H4 (cell line): Measurements from ENCODE around the gene UQCRQ. TPM values are rescaled to one million over a fixed set of nuclear protein-coding genes. Genes with fewer than 3 reads are reported as not detected.

ENCODE experiments used
- DNase-seq: peaks from one replicate; pipeline ENCODE4 v3.0.0-alpha.2; 2015; ENCODE audit warnings: low spot score
- total RNA-seq: library from RNA; depleted of rRNA; stranded (reverse); fragments of >200 nt; shearing (Covaris generic); gene quantifications from 2 replicates; pipeline ENCODE4 v1.2.3, GENCODE V29; 2014

The UQCRQ gene
- total RNA-seq, 1 experiment from 2014 or later, result 752 TPM

- no peak for DNase-seq
Measured at GRCh38 chr5:132871459-132872284, 5.2 kb downstream of the UQCRQ start.

DNA sequence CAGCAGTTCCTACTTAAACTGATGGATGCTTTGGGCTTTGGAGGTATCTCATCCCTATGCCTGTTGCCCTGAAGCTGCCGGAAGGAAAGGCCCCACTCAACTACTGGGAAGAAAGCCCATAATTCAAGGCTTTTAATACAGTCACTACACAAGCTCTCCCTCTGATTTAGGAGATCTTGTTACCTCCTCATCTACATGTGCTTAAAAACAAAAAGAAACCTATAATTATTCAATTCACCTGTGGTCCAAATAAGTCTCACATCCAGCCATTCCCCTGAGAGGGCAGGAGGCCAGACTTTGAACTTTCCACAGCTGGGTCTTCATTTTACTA, 6.3 kb downstream of the UQCRQ start:
- DNase-seq, result no peak

- no peak for DNase-seq
Measured at GRCh38 chr5:132873119-132873929, 6.9 kb downstream of the UQCRQ start, which contains the start of gene LEAP2. LEAP2 (plus strand) TSS chr5:132873668; CDS start chr5:132873695, 27 bp downstream.

- DNase-seq, result no peak
Measured at GRCh38 chr5:132873930-132874271, 7.5 kb downstream of the UQCRQ start.

GRCh38 chr5:132876020-132876759, 9.7 kb downstream of the UQCRQ start:
- no peak for DNase-seq

- DNase-seq, result no peak
Measured at GRCh38 chr5:132877466-132877865, 11.0 kb downstream of the UQCRQ start.

DNA sequence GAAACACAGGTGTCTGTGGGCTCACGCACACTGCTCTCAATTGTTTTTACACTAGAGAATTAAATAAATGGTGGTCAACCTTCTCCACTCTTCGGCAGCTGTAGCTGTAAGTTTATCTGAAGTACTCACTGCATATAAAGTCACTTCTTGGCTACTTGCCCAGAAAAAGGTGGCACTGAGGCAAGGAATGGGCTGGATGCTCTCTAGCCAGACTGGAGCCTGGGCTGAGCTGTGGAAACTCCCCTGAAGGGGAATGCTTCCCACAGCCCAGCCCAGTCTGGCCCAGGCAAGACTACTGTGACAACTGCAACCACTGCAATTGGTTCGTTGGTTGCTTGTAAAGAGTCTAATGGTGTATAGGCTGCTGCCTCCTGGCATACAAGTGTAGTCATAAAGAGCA, 11.5 kb downstream of the UQCRQ start:
- DNase-seq, result peak; percentile 44

DNA sequence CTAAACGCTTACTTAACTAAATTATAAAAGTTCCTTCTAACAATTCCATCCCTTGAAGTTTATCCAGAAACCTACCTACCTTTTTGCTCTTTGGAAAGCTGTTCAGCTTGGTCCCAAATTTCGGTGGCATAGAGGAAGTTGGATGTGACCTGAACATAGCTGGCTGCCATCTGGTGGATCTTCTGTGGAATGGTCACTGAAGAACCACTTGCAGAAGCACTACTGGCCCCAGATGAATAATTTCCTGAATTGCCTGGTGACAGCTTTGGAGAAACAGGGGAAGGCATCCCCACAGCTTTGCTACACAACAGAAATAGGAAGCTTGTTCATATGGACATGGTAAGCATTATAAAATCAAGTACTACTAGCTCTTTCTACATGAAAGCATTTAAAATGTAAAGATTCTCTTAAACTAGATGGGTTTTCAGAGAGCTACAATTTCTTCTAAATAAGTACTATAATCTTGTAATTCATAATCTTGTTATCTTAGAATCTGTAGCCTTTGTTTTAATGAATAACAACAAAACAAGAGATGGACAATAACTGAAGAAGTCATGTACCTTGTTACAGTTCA, 16.9 kb downstream of the UQCRQ start:
- DNase-seq, result peak; percentile 80

DNA sequence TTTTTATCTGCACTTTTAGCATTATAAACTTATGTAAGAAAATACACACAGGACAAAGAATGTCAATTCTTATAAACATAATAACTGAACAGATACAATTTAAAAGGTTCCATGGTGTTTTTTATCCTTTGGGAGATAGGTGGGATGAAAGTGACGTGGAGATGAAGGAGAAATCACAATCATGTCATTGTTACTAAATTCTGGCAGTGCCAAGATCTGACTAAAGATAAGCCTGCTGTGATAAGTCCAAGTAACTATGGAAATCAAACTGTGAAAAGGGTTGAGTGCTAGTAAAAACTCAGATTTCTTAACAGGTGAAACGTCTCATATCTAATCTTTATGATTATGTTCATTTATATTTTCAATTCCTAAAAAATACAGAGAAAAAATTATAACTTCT, 18.1 kb downstream of the UQCRQ start:
- no peak for DNase-seq

GRCh38 chr5:132886064-132886823, 19.8 kb downstream of the UQCRQ start:
- DNase-seq, result no peak

DNA sequence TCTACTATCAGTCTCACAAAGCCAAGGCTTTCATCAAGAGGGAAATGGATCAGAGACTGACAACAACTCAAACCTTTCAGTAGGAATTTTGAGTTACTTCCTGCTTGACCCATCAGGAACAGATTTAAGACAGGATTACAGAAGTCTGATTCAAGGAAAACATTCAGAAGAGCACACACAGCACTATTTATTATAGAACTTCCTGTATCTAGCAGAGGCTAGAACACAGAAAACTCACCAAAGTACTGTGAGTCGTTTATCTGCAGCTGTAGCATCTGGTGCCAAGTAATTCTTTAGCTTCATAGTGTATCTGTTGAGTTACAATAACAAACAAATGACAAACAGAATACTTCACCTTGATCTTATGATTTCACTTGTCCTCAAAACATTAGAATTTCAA, 20.8 kb downstream of the UQCRQ start:
- no peak for DNase-seq

- DNase-seq, result no peak
Measured at GRCh38 chr5:132889501-132889900, 23.1 kb downstream of the UQCRQ start.

GRCh38 chr5:132890817-132891216, 24.4 kb downstream of the UQCRQ start:
- no peak for DNase-seq

DNA sequence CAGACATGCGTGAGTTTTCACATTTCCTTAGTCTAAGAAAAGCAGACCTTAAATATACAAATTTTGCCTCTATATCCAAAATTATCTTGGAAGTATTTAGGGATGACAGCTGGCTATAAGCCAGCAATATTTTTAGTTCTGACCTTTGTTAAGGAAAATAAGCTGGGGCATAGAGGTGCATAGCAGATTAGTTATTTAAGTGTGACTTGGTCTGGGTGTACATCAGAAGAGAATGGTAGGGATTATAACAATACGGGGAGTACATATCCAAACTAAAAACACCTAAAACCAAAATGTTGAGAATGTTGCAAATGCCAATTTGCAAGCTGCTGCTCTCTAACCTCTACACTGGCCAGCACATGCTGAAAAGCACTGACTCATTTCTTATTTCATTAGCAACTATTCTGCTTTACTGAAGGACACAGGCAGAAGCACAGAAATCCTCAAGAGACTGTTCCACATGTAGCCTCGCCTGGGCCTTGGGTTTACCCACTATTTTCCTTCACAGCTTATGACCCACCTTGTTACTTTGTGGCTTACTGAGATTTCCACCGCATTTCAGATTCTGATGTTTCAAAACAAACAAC, 29.4 kb downstream of the UQCRQ start:
- DNase-seq, result no peak

GRCh38 chr5:132896685-132897084, 30.2 kb downstream of the UQCRQ start:
- no peak for DNase-seq

GRCh38 chr5:132898094-132898493, 31.7 kb downstream of the UQCRQ start:
- no peak for DNase-seq

DNA sequence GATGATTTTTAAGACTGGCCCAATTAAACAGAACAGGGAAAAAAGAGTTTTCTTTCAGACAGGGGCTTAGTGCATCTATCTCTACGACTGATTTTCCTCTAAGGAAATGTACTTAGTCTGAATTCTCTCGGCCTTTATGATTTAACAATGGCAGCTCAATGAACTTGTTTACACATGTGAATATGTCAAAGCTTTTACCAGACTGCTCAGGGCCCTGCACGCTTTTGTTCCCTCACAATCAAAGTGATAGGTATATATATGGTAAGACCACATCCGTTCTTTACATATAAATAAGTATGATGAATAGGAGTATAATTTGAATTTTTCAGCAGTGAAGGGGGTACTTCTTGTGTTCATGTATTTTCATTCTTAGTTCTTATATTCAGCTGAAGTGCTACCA, 34.6 kb downstream of the UQCRQ start:
- DNase-seq, result no peak

DNA sequence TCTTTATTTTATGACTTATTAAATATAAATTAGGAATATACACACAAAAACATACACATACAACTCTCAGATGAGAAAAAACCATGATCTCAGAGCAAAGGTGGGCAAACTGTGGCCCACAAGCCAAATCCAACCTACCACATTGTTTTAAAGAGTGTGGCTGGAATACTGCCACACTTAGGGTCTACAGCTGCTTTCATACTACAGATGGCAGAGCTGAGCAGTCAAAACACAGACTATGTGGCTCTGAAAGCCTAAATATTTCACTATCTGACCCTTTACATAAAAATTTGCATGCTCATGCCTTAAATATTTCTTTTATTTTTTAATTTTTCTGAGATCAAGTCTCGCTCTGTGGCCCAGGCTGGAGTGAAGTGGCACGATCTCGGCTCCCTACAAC, 35.3 kb downstream of the UQCRQ start:
- no peak for DNase-seq

- DNase-seq, result peak; percentile 36
Measured at GRCh38 chr5:132905938-132906337, 39.5 kb downstream of the UQCRQ start.

- no peak for DNase-seq
Measured at GRCh38 chr5:132907161-132907560, 40.7 kb downstream of the UQCRQ start.

DNA sequence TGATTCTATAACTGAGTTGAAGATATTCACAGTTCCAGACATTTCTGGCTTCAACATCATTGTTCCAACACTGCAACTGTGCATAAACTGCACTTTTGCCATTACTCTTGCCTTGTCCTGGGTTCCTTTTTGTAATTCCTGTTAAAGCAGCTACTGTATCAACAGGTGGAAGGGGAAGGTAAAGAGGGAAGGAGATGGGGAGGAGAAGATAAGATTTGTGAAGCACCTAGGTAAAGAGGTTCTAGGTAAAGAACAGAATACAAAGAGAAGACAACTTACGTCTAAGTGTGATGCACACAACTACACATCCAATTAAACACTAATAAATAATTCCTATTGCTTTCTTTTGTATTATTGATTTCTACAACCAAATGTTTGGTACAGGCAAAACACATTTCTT, 43.3 kb downstream of the UQCRQ start:
- DNase-seq, result no peak
